GM19372 (cell line): ENCODE data around the gene MEIKIN.
A peak's percentile ranks its signal among the peaks of the same experiment; 100 is the strongest.
"Not testable (repeated sequence)": the region's sequence is repeated elsewhere in the genome, so short reads cannot be mapped to it uniquely, and the experiment has no call there.

Source experiments
- ATAC-seq: cut with Tn5 transposase; IDR thresholded peaks from one replicate; pipeline ENCODE4 v1.9.1; 2021; ENCODE audit warnings: mild to moderate bottlenecking, low read depth, moderate library complexity; ENCODE audit not compliant: unreplicated experiment

MEIKIN gene

DNA sequence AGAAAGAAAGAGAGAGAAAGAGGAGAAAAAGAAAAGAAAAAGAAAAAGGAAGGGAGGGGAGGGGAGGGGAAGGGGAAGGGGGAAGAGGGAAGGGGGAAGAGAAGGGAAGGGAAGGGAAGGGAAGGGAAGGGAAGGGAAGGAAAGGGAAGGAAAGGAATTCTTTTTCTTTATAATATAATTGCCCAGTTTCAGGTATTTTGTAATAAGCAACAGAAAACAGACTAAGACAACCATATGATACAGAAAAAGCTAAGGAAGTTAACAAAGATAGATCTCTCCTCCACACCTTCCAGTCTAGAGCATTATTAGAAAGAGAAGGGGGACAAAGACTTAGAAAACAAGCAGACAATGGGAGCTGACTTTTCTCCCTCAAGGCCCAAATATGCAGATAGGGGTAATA is 31.0 kb downstream of the MEIKIN start:
- ATAC-seq, result no peak

DNA sequence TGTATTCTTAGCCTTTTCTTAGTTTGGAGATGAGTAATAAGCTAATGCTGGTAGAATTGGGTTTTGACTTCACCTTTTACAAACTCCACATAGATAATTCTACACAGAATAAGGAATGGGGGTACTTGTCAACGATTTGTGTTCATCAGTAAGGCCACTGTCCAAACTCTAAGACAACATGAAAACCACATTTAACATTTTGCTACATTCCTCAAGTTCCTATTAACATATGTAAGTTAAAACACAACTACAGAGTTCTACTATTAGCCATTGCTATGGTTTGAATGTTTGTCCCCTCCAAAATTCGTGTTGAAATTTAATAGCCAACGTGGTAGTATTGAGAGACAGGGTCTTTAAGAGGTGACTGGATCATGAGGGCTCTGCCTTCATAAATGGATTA is 31.9 kb downstream of the MEIKIN start:
- ATAC-seq, result no peak

DNA sequence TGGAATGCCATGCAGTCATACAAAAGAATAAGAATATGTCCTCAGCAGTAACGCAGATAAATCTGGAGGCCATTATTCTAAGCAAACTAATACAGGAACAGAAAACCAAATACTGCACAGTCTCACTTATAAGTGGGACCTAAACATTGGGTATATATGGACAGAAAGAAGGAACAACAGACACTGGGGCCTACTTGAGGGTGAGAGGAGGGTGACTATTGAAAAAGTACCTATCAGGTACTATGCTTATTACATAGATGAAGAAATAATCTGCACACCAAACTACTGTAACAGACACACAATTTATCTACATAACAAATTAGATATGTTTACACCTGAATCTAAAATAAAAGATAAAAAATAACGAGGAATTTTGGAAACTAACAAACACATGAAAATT is 38.8 kb downstream of the MEIKIN start:
- no peak for ATAC-seq

DNA sequence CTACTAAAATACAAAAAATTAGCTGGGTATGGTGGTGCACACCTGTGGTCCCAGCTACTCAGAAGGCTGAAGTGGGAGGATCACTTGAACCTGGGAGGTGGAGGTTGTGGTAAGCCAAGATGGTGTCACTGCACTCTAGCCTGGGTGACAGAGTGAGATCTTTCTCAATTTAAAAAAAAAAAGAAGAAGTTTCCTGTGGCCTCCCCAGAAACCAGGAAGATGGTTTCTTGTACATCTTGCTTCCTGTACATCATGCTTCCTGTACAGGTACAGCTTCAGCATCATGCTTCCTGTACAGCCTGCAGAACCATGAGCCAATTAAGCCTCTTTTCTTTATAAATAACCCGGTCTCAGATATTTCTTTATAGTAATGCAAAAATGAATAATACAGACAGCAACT is 43.2 kb downstream of the MEIKIN start:
- ATAC-seq, result not testable (repeated sequence)

DNA sequence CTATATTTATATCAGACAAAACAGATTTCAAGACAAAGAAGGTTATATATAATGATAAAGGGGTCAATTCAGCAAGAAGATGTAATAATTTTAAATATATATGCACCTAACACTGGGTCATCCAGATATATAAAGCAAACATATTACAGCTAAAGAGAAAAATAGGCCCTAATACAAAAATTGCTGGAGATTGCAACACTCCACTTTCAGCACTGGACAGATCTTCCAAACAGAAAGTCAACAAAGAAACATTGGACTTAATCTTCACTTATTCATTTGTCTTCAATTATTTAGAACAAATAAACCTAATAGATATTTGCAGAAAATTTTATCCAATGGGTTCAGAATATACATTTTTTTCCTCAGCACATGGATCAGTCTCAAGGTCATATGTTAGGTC is 45.8 kb downstream of the MEIKIN start:
- no peak for ATAC-seq

DNA sequence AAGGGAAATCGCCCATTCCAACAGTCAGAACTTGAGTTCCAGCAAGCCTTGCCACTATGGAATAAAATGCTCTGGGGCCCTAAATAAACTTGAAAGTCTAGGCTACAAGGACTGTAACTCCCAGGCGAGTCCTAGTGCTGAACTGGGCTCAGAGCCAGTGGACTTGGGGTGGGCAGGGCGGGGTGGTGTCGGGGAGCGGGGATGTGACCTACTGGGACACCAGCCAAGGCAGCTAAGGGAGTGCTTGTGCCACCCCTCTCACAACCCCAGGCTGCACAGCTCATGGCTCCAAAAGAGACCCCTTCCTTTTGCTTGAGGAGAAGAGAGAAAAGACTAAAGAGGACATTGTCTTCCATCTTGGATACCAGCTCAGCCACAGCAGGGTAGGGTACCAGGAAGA is 61.5 kb downstream of the MEIKIN start:
- ATAC-seq, result no peak

DNA sequence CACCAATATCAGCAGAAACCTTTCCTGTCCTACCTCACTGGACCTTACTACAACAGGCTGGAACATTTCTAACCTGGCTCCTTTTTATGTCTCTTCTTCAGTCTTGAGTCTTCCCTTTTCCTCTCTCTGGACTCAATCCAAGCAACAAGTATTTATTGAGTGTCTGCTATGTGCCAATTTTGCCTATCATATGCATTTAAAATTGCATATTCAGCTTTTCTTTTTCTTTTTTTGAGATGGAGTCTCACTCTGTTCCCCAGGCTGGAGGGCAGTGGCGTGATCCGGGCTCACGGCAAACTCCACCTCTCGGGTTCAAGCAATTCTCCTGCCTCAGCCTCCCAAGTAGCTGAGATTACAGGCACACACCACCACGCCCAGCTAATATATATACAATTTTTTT is 65.8 kb downstream of the MEIKIN start:
- no peak for ATAC-seq

DNA sequence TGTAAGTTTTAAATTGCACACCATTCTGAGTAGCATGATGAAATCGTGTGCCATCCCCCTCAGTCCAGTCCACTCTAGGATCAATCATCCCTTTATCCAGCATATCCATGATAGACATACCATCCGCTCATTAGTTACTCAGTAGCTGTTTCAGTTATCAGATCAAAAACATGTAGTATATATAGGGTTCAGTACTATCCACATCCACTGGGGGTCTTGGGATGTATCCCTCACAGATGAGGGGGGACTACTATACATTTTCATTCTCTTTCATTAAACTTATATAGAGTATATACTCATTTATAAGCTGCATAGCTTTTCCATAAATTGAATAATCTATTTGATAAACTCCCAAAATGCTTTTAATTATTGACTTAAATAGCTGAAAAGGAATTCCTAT is 67.6 kb downstream of the MEIKIN start:
- no peak for ATAC-seq

DNA sequence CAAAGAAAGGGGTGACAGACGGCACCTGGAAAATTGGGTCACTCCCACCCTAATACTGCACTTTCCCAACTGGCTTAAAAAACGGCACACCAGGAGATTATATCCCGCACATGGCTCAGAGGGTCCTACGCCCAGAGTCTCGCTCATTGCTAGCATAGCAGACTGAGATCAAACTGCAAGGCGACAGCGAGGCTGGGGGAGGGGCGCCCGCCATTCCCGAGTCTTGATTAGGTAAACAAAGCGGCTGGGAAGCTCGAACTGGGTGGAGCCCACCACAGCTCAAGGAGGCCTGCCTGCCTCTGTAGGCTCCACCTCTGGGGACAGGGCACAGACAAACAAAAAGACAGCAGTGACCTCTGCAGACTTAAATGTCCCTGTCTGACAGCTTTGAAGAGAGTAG is 74.2 kb downstream of the MEIKIN start:
- ATAC-seq, result not testable (repeated sequence)

DNA sequence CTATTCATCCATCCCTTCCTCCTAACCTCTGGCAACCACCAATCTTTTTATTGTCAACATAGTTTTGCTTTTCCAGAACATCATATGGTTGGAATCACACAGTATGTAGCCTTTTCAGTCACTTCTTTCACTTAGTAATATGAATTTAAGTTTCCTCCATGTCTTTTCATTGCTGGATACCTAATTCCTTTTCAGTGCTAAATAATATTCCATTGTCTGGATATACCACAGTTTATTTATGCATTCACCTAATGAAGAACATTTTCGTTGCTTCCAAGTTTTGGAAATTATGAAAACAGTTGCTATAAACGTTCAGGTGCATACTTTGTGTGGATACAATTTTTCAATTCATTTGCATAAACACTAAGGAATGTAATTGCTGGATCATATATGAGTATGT is 77.9 kb downstream of the MEIKIN start:
- no peak for ATAC-seq

DNA sequence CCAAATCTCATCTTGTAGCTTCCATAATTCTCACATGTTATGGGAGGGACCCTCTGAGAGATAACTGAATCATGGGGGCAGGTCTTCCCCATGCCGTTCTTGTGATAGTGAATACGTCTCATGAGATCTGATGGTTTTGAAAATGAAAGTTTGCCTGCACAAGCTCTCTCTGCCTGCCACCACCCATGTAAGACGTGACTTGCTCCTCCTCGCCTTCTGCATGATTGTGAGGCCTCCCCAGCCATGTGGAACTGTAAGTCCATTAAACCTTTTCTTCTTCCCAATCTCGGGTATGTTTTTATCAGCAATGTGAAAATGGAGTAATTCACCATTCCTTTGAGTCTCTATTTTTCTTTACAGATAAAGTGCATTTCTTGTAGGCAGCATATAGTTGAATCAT is 81.8 kb downstream of the MEIKIN start:
- no peak for ATAC-seq

DNA sequence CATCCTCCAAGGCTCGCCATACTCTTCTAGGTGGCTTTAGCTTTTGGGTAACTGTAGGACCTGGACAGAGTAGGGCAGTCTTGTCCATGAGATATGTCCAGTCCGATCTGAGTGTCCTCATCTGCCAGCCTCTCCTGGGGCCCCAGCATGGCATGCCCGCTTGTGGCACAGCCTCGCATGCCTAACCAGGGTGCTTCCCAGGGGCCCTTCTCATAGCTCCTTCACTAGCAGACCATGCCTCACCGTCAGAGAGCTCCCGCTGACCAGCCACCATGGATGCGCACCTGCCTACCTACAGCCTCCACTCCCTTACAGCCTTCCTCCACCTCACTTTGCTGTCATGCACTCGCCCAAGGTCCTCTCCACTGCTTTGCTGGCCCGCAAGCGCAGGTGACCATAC is 88.1 kb downstream of the MEIKIN start:
- ATAC-seq, result no peak

DNA sequence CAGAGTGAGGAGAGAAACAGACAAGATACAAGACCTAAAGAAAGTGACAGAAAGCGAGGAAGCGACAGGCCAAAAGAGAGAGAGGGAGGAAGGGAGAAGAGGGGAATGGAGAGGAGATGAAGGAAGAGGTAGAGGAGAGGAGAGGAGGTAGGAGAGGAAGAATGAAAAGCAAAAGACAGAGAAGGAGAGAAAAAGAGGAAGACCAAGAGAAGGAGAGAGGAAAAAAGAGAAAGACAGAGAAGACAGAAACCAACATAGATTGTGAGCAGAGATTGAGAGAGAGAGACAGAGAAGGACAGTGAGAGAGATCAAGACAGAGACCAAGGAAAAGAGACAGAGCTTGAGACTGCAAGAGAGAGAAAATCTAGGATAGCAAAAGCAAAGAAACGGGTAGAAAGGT is 90.0 kb downstream of the MEIKIN start:
- no peak for ATAC-seq

DNA sequence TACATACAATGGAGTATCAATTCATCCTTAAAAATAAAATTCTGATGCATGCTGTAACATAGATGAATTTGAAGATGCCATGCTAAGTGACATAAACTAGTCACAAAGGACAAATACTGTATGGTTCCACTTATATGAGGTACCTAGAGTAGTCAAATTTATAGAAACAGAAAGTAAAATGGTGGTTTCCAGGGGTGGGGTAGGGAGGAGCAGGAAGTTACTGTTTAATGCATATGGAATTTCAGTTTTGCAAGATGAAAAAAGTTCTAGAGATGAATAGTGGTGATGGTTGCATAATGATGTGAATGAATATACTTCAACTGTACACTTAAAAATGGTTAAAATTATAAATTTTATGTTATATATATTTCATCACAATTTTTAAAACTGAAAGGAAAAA is 91.3 kb downstream of the MEIKIN start:
- ATAC-seq, result peak; percentile 62

DNA sequence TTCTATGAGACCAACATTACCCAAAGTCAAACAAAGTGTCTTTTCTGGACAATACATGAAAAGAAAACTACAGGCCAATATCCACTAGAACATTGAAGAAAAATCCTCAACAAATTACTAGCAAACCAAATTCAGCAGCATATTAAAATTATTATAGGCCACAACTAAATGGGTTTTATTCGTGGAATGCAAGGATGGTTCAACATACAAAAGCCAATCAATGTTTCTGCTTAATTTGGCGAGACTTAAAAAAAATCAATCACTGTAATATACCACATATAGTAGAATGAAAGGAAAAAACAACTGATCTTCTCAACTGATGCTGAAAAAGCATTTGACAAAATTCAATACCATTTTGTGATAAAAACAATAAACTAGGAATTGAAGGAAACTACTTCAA is 96.8 kb downstream of the MEIKIN start:
- ATAC-seq, result no peak

DNA sequence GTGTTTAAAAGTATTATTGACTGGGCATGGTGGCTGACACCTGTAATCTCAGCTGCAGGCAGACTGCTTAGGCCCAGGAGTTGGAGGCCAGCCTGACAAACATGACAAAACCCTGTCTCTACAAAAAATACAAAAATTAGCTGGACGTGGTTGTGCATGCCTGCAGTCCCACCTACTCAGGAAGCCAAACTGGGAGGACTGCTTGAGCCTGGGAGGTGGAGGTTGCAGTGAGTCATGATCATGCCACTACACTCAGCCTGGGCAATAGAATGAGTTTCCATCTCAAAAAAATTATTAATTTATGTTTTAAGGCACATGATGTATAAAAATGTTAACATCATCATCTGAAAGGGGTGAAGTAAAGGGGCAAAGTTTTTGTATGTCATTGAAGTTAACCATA is 98.9 kb downstream of the MEIKIN start:
- no peak for ATAC-seq

DNA sequence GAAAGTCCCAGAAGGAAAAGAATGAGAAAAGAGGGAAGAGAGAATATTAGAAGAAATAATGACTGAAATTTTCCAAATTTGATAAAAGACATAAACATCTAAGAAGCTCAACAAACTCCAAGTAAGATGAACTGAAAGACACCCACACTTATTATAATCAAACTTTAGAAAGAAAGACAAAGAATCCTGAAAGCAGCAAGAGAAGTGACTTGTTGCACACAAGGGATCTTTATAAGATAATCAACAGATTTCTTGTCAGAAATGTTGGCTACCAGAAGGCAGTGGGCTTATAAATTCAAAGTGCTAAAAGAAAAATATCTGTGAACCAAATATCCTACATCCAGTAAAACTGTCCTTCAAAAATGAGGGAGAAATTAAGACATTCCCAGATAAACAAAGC is 99.6 kb downstream of the MEIKIN start:
- no peak for ATAC-seq

DNA sequence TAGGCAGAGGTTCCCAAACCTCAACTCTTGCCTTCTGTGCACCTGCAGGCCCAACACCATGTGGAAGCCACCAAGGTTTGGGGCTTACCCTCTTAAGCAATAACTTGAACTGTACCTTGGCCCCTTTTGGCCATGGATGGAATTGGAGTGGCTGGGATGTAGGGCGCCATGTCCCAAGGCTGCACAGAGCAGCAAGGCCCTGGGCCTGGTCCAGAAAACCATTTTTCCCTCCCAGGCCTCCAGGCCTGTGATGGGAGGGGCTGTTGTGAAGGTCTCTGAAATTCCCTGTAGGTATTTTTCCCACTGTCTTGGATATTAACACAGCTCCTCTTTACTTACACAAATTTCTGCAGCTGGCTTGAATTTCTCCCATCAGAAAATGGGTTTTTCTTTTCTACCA is 102.5 kb downstream of the MEIKIN start:
- not testable (repeated sequence) for ATAC-seq

DNA sequence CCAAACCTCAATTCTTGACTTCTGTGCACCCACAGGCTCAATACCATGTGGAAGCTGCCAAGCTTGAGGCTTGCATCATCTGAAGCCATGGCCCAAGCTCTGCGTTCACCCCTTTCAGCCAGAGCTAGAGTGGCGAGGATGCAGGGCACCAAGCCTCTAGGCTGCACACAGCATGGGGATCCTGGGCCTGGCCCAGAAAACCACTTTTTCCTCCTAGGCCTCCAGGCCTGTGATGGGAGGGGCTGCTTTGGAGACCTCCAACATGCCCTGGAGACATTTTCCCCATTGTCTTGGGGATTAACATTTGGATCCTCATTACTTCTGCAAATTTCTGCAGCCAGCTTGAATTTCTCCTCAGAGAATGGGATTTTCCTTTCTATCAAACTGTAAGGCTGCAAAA is 112.8 kb downstream of the MEIKIN start:
- ATAC-seq, result not testable (repeated sequence)

DNA sequence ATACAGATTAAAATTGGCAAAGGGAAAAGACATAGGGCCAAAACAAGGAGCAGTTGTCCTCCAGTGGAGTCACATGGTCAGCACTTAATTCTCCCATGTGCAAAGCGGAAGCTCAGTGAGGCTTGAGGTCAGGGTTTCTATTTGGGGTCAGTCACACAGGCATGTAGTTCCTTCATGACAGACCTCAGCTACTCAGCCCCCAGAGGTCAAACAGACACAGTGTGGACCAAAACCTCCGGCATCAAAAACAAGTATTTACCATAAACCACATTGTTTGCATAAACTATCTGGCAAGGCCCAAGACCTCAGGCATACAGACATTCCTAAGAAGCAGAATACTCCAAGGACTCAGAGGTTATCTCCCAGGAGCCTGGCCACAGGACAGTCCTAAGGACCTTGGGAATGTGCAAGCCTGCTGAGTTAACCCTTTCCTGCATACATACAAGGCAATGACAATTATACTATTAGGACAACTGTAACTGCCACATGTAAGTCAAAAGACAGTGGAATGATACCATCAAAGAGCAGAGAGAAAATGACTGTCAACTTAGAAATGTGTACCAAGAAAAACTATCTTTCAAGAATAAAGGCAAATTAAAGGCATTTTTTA is 120.0 kb downstream of the MEIKIN start:
- ATAC-seq, result no peak

DNA sequence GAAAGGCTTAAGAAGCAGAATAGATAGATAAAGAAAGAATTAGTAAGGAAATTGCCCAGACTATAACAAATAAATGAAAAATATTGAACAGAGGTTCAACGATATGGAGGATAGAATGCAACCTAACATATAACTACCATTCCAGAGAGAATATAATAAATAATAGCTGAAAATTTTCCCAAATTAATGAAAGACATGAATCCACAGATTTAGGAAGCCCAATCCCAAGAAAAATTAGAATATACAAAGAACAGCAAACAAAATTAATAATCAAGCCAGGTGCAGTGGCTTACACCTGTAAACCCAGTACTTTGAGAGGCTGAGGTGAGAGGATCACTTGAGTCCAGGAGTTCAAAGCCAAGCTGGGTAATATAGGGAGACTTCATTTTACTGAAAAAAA is 120.8 kb downstream of the MEIKIN start:
- ATAC-seq, result no peak

DNA sequence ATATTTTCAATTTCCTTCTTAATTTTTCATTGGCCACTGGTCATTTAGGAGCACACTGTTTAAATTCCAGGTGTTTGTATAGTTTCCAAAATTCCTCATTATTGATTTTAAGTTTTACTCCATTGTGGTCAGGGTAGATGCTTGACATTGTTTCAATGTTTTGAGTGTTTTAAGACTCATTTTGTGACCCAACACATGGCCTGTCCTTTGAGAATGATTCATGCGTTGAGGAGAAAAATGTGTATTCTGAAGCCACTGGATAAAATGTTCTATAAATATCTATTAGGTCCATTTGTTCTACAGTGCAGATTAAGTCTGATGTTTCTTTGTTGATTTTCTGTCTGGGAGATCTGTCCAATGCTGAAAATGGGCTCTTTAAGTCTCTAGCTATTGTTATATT is 124.2 kb downstream of the MEIKIN start:
- ATAC-seq, result no peak

DNA sequence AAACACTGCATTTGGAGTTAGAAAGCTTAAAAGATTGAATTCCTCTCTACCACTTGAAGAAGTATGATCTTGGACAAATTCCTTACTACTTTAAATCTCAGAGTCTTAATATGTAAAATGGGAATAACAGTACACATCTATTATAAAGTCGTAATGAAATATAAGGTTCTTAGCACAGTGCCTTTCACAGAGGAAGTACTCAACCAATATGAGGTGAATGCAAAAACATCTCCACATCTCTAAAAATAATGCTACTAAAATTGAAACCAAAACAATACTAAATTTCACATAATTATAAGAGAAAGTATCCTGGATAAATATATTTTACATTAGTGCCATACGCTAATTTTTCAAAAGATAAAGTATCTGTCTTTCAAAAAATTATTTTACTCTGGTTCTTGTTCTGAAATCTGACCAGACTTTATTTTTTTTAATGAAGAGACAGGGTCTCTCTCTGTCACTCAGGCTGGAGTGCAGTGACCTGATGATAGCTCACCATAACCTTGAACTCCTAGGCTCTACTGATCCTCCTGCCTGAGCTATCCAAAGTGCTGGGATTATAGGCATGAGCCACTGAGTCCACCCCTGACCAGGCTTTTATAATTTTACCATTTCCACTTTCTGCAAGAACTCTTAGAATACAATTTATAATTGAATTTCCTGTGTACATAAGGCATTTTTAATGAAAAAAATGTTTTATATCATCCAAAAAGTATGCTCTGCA is 127.3 kb downstream of the MEIKIN start:
- ATAC-seq, result no peak
